Endothelial cell of umbilical vein (primary cell): ENCODE measurements around the gene PAX2. TPM values are rescaled to one million over a fixed set of nuclear protein-coding genes. Genes with fewer than 3 reads are reported as not detected.

Experiments
- BruUV-seq: library from RNA; stranded (reverse); fragments of 400-500 nt; replicated peaks from 2 replicates; lab custom pipeline; 2021; lab: Mats Ljungman, UMichigan
- CTCF ChIA-PET: fragments of 300-600, 350-600 bp; sonication (Branson Sonifier 250); formaldehyde crosslinking; loops from one replicate; lab custom pipeline; 2021; ENCODE audit warnings: antibody characterized with exemption, inconsistent platforms; lab: Charles Lee
- POLR2A ChIA-PET: fragments of 300-600, 350-600 bp; sonication (Branson Sonifier 250); formaldehyde crosslinking; loops from one replicate; lab custom pipeline; 2021; ENCODE audit warnings: antibody characterized with exemption, inconsistent platforms; lab: Charles Lee
- DNase-seq: peaks from one replicate; pipeline ENCODE4 v3.0.0-alpha.2; 2011; ENCODE audit warnings: low read depth, low spot score
- FAIRE-seq: peaks from 2 replicates; lab custom pipeline; 2011; peaks lifted over from hg19 to GRCh38; lab: Jason Lieb, UNC
- H2AFZ ChIP-seq: 2 replicates; pipeline ENCODE4 v1.6.0; 2012; ENCODE audit warnings: low read depth, low read length, control low read depth, inconsistent platforms
- H3K27ac ChIP-seq: 2 replicates; pipeline ENCODE4 v1.5.1; 2011; ENCODE audit warnings: low read depth, mild to moderate bottlenecking, control low read depth, low read length, moderate library complexity; ENCODE audit not compliant: insufficient read depth
- H3K27me3 ChIP-seq, 2 experiments: 2 replicates each; pipeline versions ENCODE4 v1.6.0 to v1.6.1; 2011; ENCODE audit warnings: low read length in 2 of 2, mixed read lengths in 1 of 2; ENCODE audit not compliant: control insufficient read depth in 2 of 2, insufficient read depth in 2 of 2
- H3K36me3 ChIP-seq, 2 experiments: 2 replicates in 1 of 2; 3 replicates in 1 of 2; pipeline ENCODE4 v1.5.1; 2011; ENCODE audit warnings: low read length in 2 of 2, mild to moderate bottlenecking in 1 of 2, moderate library complexity in 1 of 2; ENCODE audit not compliant: control insufficient read depth in 2 of 2, insufficient read depth in 2 of 2; ENCODE audit errors: extremely low read depth in 1 of 2
- H3K4me1 ChIP-seq: 3 replicates; pipeline ENCODE4 v1.5.1; 2011; ENCODE audit warnings: mild to moderate bottlenecking, low read length; ENCODE audit not compliant: control insufficient read depth, insufficient read depth; ENCODE audit errors: extremely low read depth
- H3K4me2 ChIP-seq: 2 replicates; pipeline ENCODE4 v1.6.1; 2011; ENCODE audit warnings: low read length, control low read depth, mixed read lengths; ENCODE audit not compliant: insufficient read depth
- H3K4me3 ChIP-seq, 3 experiments: fragments of 200-600 bp in 1 of 3; sonication (generic), shearing (Covaris generic) in 1 of 3; replicated peaks in 1 of 3; 2 replicates each; pipeline ENCODE4 v1.5.1; 2011 to 2016; ENCODE audit warnings: control low read depth in 3 of 3, low read length in 3 of 3, mild to moderate bottlenecking in 2 of 3, inconsistent platforms in 1 of 3, low read depth in 1 of 3, moderate library complexity in 1 of 3; ENCODE audit not compliant: insufficient read depth in 1 of 3
- H3K79me2 ChIP-seq: 2 replicates; pipeline ENCODE4 v1.6.0; 2012; ENCODE audit warnings: low read length, inconsistent platforms; ENCODE audit not compliant: control insufficient read depth, insufficient read depth
- H3K9ac ChIP-seq: replicated peaks from 2 replicates; pipeline ENCODE3; 2011; ENCODE audit warnings: low read length, control low read depth; ENCODE audit not compliant: insufficient read depth; ENCODE audit errors: extremely low read depth
- H3K9me1 ChIP-seq: replicated peaks from 3 replicates; pipeline ENCODE4 v1.6.0; 2011; ENCODE audit warnings: mild to moderate bottlenecking, low read length; ENCODE audit not compliant: control insufficient read depth, insufficient read depth; ENCODE audit errors: extremely low read depth
- H3K9me3 ChIP-seq: replicated peaks from 2 replicates; pipeline ENCODE4 v1.5.1; 2012; ENCODE audit warnings: low read length, inconsistent platforms; ENCODE audit not compliant: control insufficient read depth, insufficient read depth
- H4K20me1 ChIP-seq: replicated peaks from 2 replicates; pipeline ENCODE3; 2011; ENCODE audit warnings: mild to moderate bottlenecking, low read length; ENCODE audit not compliant: control insufficient read depth, insufficient read depth; ENCODE audit errors: extremely low read depth
- CTCF ChIP-seq, 2 donors: IDR thresholded peaks; 1 replicate in 1 of 2; 2 replicates in 1 of 2; pipeline ENCODE4 v1.5.1; 2011; ENCODE audit warnings: low read length in 2 of 2, mild to moderate bottlenecking in 2 of 2, moderate library complexity in 2 of 2, control low read depth in 1 of 2, inconsistent platforms in 1 of 2, low read depth in 1 of 2; ENCODE audit not compliant: insufficient read depth in 1 of 2; ENCODE audit errors: extremely low read depth in 1 of 2
- EZH2 ChIP-seq: IDR thresholded peaks from 2 replicates; pipeline ENCODE4 v1.6.1; 2012; ENCODE audit warnings: borderline replicate concordance, low read depth, mild to moderate bottlenecking, moderate library complexity, low read length, inconsistent platforms; ENCODE audit not compliant: severe bottlenecking
- FOS ChIP-seq: IDR thresholded peaks from 2 replicates; pipeline ENCODE4 v1.6.1; 2011; ENCODE audit warnings: mild to moderate bottlenecking, low read length, moderate library complexity, borderline replicate concordance; ENCODE audit not compliant: insufficient read depth
- GATA2 ChIP-seq: IDR thresholded peaks from 2 replicates; pipeline ENCODE4 v1.7.0; 2011; ENCODE audit warnings: low read depth, mild to moderate bottlenecking, moderate library complexity, mixed read lengths, low read length; ENCODE audit not compliant: insufficient read length, insufficient read depth
- JUN ChIP-seq: IDR thresholded peaks from 2 replicates; pipeline ENCODE4 v1.6.1; 2011; ENCODE audit warnings: borderline replicate concordance, low read depth; ENCODE audit not compliant: insufficient read length, insufficient read depth
- MAX ChIP-seq: IDR thresholded peaks from 2 replicates; pipeline ENCODE4 v1.6.1; 2011; ENCODE audit not compliant: insufficient read depth, insufficient read length
- MYC ChIP-seq: IDR thresholded peaks from one replicate; pipeline ENCODE4 v1.6.1; 2011; ENCODE audit warnings: mild to moderate bottlenecking, low read depth, low read length
- POLR2A ChIP-seq: IDR thresholded peaks from 2 replicates; pipeline ENCODE4 v1.6.1; 2012; ENCODE audit warnings: low read depth, mild to moderate bottlenecking, control low read depth, low read length
- POLR2AphosphoS5 ChIP-seq: IDR thresholded peaks from 2 replicates; pipeline ENCODE4 v1.6.1; 2012; ENCODE audit warnings: low read depth, mild to moderate bottlenecking, control low read depth, low read length, moderate library complexity; ENCODE audit not compliant: insufficient read depth
- dilution Hi-C: fragments of 300-500 bp; cut with MboI; formaldehyde crosslinking; loops from one replicate; pipeline ENCODE4 v1.15.0; 2019; ENCODE audit warnings: low sequenced_read_pairs; ENCODE audit not compliant: extremely low pct_ligation_motif_present
- intact Hi-C: fragments of 100-400 bp; cut with micrococcal nuclease; formaldehyde crosslinking; loops from one replicate; pipeline ENCODE4 v1.10.0; 2022
- polyA plus RNA-seq, 4 experiments: library from polyadenylated mRNA; depleted of rRNA in 3 of 4; stranded (reverse) in 3 of 4; unstranded in 1 of 4; fragments of >200 nt; gene quantifications; 2 replicates each; pipeline versions ENCODE4 v1.2.1 to v1.2.3, GENCODE V29; 2011 to 2012; ENCODE audit warnings: missing spikeins in 1 of 4
- total RNA-seq: library from RNA; stranded (reverse); gene quantifications from 2 replicates; pipeline ENCODE4 v1.2.3, GENCODE V29; 2021

Gene PAX2
- total and polyA plus RNA-seq, 2 donors (not counting 3 experiments of a cell fraction or from before 2014, with no cell fraction given), result not detected

- dilution Hi-C loops, result no loop called here
- no peaks in the 10 kb centered on the region for H3K79me2 ChIP-seq
- H3K9me3 ChIP-seq, result no peaks in the 10 kb centered on the region
- intact Hi-C loops, result no loop called here
- no peaks in the 10 kb centered on the region for H3K9me1 ChIP-seq
- DNase-seq, result no peak
- no peak overlapping the region for H3K4me2 ChIP-seq
- no peak overlapping the region for H2AFZ ChIP-seq
- no peak overlapping the region for H3K9ac ChIP-seq
- peaks cover 14 to 19% of the 10 kb centered on the region in 2 experiments for H3K27me3 ChIP-seq
- H3K4me3 ChIP-seq, result no peak overlapping the region
- no TSS peak for BruUV-seq
- H4K20me1 ChIP-seq, result no peaks in the 10 kb centered on the region
- FAIRE-seq, result no peak
- no peaks in the 10 kb centered on the region for H3K36me3 ChIP-seq
- ChIA-PET CTCF (interaction anchor here (2.0 kb wide), 1 partner anchor 38 kb away, joined by 6 read pairs; no protein-coding TSS in a partner anchor), POLR2A (no interaction called here)
- H3K4me1 ChIP-seq, result no peaks in the 10 kb centered on the region
- no peak for TF ChIP-seq POLR2AphosphoS5
- no peak for TF ChIP-seq POLR2A
- TF ChIP-seq MAX, result no peak
- no peak for TF ChIP-seq FOS
- TF ChIP-seq JUN, result no peak
- no peak overlapping the region for H3K27ac ChIP-seq
Measured at GRCh38 chr10:100705139-100705538, 40.2 kb upstream of the PAX2 start.

GRCh38 chr10:100707261-100707848 lies 38.0 kb upstream of the PAX2 start:
- dilution Hi-C loops, result no loop called here
- intact Hi-C loops, result no loop called here
- Histone ChIP-seq H3K4me3 (no peak overlapping the region), H3K4me1 (no peaks in the 10 kb centered on the region), H3K79me2 (no peaks in the 10 kb centered on the region), H2AFZ (no peak overlapping the region), H3K36me3 (no peaks in the 10 kb centered on the region), H4K20me1 (no peaks in the 10 kb centered on the region), H3K4me2 (no peak overlapping the region), H3K27ac (no peak overlapping the region), H3K9me1 (no peaks in the 10 kb centered on the region), H3K9me3 (no peaks in the 10 kb centered on the region), H3K9ac (no peak overlapping the region), H3K27me3 (peaks cover 34 to 36% of the 10 kb centered on the region in 2 experiments)
- TF ChIP-seq MYC, result no peak
- no peak for TF ChIP-seq FOS
- TF ChIP-seq JUN, result no peak
- TF ChIP-seq EZH2, result no peak
- TF ChIP-seq GATA2, result no peak
- no peak for TF ChIP-seq POLR2A
- TF ChIP-seq CTCF (IDR thresholded peaks at IDR 0.05; ENCODE audit: extremely low read depth in 1 of 2, insufficient read depth in 1 of 2, low read depth in 1 of 2, low read length in 2 of 2), result no peak
- TF ChIP-seq MAX, result no peak
- TF ChIP-seq POLR2AphosphoS5, result no peak
- no TSS peak for BruUV-seq
- ChIA-PET CTCF (interaction anchor here (2.0 kb wide), 1 partner anchor 36 kb away, joined by 6 read pairs; no protein-coding TSS in a partner anchor), POLR2A (no interaction called here)
- DNase-seq (no peak), FAIRE-seq (no peak)
